PFSK-1 (cell line): ENCODE results near the gene KIF23.

Source experiments
- FOXP2 ChIP-seq: optimal IDR thresholded peaks from 2 replicates; pipeline ENCODE3; 2011; ENCODE audit warnings: borderline replicate concordance, control low read depth, inconsistent platforms; ENCODE audit not compliant: insufficient read depth; ENCODE audit errors: extremely low read length, extremely low read depth
- POLR2AphosphoS5 ChIP-seq: IDR thresholded peaks from 2 replicates; pipeline ENCODE4 v1.6.1; 2012; ENCODE audit warnings: low read depth, mild to moderate bottlenecking, control low read depth, low read length, moderate library complexity
- SIN3A ChIP-seq: IDR thresholded peaks from 2 replicates; pipeline ENCODE4 v1.6.1; 2012; ENCODE audit warnings: mild to moderate bottlenecking, low read length, moderate library complexity, borderline replicate concordance; ENCODE audit not compliant: insufficient read depth
- TAF1 ChIP-seq: IDR thresholded peaks from 2 replicates; pipeline ENCODE4 v1.6.1; 2012; ENCODE audit warnings: low read length, control low read depth, borderline replicate concordance; ENCODE audit not compliant: insufficient read depth
- TF ChIP-seq, protein P1 (sequence below), 2 experiments: IDR thresholded peaks; 2 replicates each; pipeline versions ENCODE4 v1.6.1 to v1.8.0; 2011 to 2012; ENCODE audit warnings: low read depth in 2 of 2, low read length in 2 of 2, control low read depth in 1 of 2, inconsistent platforms in 1 of 2, mild to moderate bottlenecking in 1 of 2, moderate library complexity in 1 of 2; ENCODE audit not compliant: insufficient read depth in 1 of 2

DNA sequence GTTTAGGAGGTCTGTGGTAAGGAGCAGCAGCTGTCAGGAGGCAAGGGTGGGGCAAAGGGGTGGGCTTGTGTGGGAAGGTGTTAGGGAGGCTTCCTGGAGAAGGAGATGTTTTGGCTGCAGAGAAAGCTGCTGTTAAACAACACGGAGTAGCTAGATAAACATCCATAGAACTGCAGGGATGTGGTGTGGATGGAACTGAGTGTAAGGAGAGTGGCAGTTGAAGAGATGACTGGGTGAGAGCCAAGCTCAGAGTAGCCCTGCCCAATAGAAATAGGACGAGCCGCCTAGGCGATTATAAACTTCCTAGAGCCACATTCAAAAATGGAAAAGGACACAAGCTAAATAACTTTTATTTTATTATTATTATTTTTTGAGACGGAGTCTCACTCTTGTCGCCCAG lies 58.4 kb downstream of the KIF23 start:
- TF ChIP-seq, protein P1, sequence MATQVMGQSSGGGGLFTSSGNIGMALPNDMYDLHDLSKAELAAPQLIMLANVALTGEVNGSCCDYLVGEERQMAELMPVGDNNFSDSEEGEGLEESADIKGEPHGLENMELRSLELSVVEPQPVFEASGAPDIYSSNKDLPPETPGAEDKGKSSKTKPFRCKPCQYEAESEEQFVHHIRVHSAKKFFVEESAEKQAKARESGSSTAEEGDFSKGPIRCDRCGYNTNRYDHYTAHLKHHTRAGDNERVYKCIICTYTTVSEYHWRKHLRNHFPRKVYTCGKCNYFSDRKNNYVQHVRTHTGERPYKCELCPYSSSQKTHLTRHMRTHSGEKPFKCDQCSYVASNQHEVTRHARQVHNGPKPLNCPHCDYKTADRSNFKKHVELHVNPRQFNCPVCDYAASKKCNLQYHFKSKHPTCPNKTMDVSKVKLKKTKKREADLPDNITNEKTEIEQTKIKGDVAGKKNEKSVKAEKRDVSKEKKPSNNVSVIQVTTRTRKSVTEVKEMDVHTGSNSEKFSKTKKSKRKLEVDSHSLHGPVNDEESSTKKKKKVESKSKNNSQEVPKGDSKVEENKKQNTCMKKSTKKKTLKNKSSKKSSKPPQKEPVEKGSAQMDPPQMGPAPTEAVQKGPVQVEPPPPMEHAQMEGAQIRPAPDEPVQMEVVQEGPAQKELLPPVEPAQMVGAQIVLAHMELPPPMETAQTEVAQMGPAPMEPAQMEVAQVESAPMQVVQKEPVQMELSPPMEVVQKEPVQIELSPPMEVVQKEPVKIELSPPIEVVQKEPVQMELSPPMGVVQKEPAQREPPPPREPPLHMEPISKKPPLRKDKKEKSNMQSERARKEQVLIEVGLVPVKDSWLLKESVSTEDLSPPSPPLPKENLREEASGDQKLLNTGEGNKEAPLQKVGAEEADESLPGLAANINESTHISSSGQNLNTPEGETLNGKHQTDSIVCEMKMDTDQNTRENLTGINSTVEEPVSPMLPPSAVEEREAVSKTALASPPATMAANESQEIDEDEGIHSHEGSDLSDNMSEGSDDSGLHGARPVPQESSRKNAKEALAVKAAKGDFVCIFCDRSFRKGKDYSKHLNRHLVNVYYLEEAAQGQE (IDR thresholded peaks at IDR 0.05; ENCODE audit: insufficient read depth in 1 of 2, low read depth in 2 of 2, low read length in 2 of 2), result no peak
- TF ChIP-seq POLR2AphosphoS5 (no peak), TAF1 (no peak), SIN3A (no peak), FOXP2 (no peak)
